BJ (cell line): ENCODE results near the gene SPSB1. TPM values are rescaled to one million over a fixed set of nuclear protein-coding genes. Genes with fewer than 3 reads are reported as not detected.

ENCODE experiments used
- CTCF ChIA-PET: fragments of 350-600 bp; formaldehyde crosslinking; extraction: SDS; loops from one replicate; lab custom pipeline; 2021; ENCODE audit warnings: antibody characterized with exemption, inconsistent platforms; lab: Yijun Ruan, JAX
- POLR2A ChIA-PET: fragments of 300-600 bp; sonication (Branson Sonifier 250); formaldehyde crosslinking; extraction: SDS; loops from one replicate; lab custom pipeline; 2021; ENCODE audit warnings: antibody characterized with exemption; lab: Charles Lee
- DNase-seq: peaks from one replicate; pipeline ENCODE4 v3.0.0-alpha.2; 2011; ENCODE audit warnings: low read depth
- H3K27me3 ChIP-seq: 2 replicates; pipeline ENCODE4 v1.6.0; 2011; ENCODE audit warnings: low read length; ENCODE audit not compliant: control insufficient read depth, insufficient read depth
- H3K36me3 ChIP-seq: 2 replicates; pipeline ENCODE4 v1.5.1; 2011; ENCODE audit warnings: low read length; ENCODE audit not compliant: control insufficient read depth, insufficient read depth
- H3K4me3 ChIP-seq: 2 replicates; pipeline ENCODE4 v1.5.1; 2011; ENCODE audit warnings: low read depth, mild to moderate bottlenecking, control low read depth, low read length
- polyA plus RNA-seq: library from polyadenylated mRNA; depleted of rRNA; stranded (reverse); fragments of >200 nt; gene quantifications from 2 replicates; pipeline ENCODE4 v1.2.3, GENCODE V29; 2011
- TF ChIP-seq, protein P1 (sequence below): IDR thresholded peaks from 2 replicates; pipeline ENCODE4 v1.5.1; 2011; ENCODE audit warnings: low read depth, mild to moderate bottlenecking, control low read depth, inconsistent platforms, low read length, moderate library complexity; ENCODE audit not compliant: insufficient read depth

SPSB1 gene
- polyA plus RNA-seq, 1 experiment: 19.8 TPM

DNA sequence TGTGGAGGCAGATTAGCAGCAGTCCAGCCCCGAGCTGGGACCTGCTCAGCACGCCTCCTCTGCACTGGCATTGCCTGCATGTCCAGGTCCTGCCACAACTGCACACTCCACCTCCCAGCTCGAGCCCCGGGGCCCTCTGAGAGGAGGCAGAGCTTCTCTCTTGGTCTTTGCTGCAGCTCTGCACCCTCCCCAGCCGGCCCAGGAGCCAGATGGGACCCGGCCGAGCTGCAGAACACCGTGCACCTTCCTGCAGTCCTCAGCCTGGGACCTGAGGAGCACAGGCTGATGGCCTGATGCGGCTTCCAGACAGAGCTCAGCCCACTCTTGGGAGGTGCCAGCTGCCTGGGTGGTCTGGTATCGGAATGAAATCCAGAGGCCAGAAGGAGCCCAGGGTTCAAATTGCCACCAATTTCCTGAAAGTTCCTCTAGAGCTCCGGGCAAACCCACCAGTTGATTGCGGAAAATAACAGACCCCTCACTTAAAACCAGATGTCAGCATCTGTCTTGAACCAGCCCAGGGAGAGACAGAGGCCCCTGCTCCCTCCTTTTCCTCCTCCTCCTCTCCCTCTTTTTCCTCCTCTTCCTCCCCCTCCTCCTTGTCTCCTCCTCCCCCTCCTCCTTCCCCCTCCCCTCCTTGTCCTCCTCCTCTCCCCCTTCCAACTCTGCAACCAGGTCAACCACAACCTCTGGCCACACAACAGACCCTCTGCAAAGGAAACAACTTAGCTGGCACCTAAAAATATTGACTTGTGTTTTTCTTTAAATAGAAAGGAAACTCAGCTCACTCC is 10.6 kb upstream of the SPSB1 start:
- no peaks in the 10 kb centered on the region for H3K36me3 ChIP-seq
- CTCF ChIA-PET: interaction anchor here (0.6 to 3.5 kb wide), 12 partner anchors 8 to 934 kb away, joined by 3 to 29 read pairs (median 4); partner anchors contain the start of gene SPSB1
- H3K27me3 ChIP-seq: no peaks in the 10 kb centered on the region
- DNase-seq: no peak
- POLR2A ChIA-PET: no interaction called here
- TF ChIP-seq, protein P1, sequence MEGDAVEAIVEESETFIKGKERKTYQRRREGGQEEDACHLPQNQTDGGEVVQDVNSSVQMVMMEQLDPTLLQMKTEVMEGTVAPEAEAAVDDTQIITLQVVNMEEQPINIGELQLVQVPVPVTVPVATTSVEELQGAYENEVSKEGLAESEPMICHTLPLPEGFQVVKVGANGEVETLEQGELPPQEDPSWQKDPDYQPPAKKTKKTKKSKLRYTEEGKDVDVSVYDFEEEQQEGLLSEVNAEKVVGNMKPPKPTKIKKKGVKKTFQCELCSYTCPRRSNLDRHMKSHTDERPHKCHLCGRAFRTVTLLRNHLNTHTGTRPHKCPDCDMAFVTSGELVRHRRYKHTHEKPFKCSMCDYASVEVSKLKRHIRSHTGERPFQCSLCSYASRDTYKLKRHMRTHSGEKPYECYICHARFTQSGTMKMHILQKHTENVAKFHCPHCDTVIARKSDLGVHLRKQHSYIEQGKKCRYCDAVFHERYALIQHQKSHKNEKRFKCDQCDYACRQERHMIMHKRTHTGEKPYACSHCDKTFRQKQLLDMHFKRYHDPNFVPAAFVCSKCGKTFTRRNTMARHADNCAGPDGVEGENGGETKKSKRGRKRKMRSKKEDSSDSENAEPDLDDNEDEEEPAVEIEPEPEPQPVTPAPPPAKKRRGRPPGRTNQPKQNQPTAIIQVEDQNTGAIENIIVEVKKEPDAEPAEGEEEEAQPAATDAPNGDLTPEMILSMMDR: no peak
- no peak overlapping the region for H3K4me3 ChIP-seq

DNA sequence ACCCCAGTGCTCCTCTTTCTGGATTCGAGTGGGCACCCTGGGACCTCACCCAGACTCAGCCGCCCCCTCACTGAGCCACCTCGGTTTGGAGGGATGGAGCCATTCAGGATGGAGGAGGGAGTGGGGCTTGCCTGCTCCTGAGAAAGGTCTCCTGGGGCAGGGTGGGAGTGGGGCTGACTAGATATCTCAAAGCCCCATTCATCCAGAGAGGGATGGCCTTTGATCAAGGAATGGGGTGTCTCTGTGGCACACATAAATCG is 10.1 kb upstream of the SPSB1 start:
- CTCF ChIA-PET: interaction anchor here (0.6 to 3.5 kb wide), 7 partner anchors 8 to 933 kb away, joined by 3 to 29 read pairs (median 4); no protein-coding TSS in a partner anchor
- no peaks in the 10 kb centered on the region for H3K27me3 ChIP-seq
- TF ChIP-seq, protein P1: no peak
- H3K4me3 ChIP-seq: no peak overlapping the region
- no peaks in the 10 kb centered on the region for H3K36me3 ChIP-seq
- DNase-seq: no peak
- POLR2A ChIA-PET: no interaction called here

DNA sequence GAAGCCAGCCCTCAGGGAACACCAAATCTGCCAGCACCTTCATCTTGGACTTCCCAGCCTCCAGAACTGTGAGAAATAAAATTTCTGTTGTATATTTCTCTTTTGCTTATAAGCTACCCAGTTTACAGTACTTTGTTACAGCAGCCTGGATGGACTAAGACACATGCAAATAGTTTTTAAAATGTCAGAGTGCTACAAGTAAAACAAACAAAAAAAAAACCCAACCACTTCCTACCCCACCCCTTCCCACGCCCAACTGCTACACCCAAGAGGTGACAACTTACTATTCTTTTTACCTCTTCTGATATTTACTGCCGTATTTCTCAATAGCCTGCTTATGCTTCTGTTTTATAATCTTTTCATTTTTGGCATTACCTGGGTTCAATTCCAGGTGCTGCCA is 8.6 kb upstream of the SPSB1 start:
- no peak for DNase-seq
- TF ChIP-seq, protein P1: no peak
- no peaks in the 10 kb centered on the region for H3K27me3 ChIP-seq
- ChIA-PET POLR2A (no interaction called here), CTCF (interaction anchor here (1.2 to 1.9 kb wide), 2 partner anchors 172 to 207 kb away, joined by 6 to 11 read pairs; no protein-coding TSS in a partner anchor)
- no peak overlapping the region for H3K4me3 ChIP-seq
- H3K36me3 ChIP-seq: no peaks in the 10 kb centered on the region

DNA sequence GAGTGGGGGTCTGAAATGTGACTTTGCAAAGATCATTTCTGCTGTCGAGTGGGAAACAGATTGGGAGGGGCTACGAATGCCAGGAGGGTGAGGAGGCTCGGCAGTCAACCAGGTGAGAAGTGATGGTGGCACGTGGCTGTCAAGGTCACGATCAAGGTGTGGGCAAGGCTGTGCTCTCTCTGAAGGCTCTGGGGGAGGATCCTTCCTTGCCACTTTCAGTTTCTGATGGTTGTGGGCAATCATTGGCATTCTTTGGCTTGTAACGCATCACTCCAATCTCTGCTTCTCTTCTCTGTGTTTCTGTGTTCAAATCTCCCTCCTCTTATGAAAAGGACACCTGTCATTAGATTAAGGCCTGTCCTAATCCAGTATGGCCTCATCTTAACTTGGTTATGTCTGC is 6.1 kb upstream of the SPSB1 start:
- no peaks in the 10 kb centered on the region for H3K36me3 ChIP-seq
- H3K27me3 ChIP-seq: no peaks in the 10 kb centered on the region
- TF ChIP-seq, protein P1: no peak
- H3K4me3 ChIP-seq: no peak overlapping the region
- no peak for DNase-seq
- ChIA-PET POLR2A (no interaction called here), CTCF (interaction anchor here (1.5 to 1.7 kb wide), 3 partner anchors 169 to 208 kb away, joined by 4 to 11 read pairs (median 4); no protein-coding TSS in a partner anchor)

DNA sequence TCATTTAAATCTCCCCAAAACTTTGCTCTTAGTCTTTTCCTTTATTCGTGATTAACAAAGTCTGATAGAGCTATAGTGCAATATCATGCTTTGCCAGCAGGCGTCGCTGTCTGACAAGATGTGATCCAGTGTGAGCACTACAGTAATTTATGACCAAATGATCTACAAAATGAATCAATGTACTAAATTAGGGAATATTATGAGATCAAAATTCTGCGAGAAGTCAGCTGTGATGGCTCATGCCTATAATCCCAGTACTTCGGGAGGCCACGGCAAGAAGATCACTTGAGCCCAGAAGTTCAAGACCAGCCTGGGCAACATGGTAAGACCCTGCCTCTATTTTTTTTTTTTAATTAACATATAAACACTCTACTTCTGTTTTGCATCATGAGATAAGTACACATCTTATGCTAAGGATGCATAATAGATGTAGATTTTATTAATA is 3.6 kb upstream of the SPSB1 start:
- Histone ChIP-seq H3K27me3 (no peaks in the 10 kb centered on the region), H3K36me3 (no peaks in the 10 kb centered on the region), H3K4me3 (no peak overlapping the region)
- CTCF ChIA-PET: interaction anchor here (0.6 to 5.8 kb wide), 29 partner anchors 9 to 370 kb away, joined by 3 to 102 read pairs (median 5); partner anchors contain the start of gene H6PD
- DNase-seq: no peak
- POLR2A ChIA-PET: no interaction called here
- TF ChIP-seq, protein P1: peak; percentile 83
